GM19438 (cell line): ENCODE results near the gene TMEM178B.

Experiments used
- ATAC-seq: cut with Tn5 transposase; IDR thresholded peaks from one replicate; pipeline ENCODE4 v1.9.1; 2021; ENCODE audit warnings: low read depth; ENCODE audit not compliant: unreplicated experiment

The TMEM178B gene

DNA sequence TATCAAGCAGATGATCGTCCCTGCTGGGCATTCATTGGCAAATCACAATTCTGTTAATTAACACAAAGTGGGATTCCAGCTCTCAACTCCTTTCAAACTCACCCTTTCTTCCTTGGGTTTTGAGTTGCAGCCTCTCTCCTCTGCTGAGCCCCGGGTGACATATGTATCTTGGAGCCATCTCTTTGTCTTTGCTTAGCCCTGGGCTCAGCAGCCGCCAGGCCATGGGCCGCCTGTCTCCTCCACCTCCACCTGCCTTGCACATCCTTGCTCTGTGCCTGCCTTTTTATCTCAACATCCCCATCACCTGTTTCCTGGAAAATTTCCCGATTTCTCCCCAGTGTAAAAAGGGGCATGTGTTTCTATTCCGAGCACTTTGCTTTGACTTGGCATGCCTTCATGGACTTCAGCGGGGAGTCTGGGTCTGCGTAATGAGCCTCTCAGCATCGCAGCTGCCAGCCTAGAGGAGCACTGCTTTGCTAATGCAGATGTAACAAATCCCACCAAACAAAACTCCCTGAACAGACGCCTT, 336.0 kb downstream of the TMEM178B start:
- ATAC-seq, result no peak

DNA sequence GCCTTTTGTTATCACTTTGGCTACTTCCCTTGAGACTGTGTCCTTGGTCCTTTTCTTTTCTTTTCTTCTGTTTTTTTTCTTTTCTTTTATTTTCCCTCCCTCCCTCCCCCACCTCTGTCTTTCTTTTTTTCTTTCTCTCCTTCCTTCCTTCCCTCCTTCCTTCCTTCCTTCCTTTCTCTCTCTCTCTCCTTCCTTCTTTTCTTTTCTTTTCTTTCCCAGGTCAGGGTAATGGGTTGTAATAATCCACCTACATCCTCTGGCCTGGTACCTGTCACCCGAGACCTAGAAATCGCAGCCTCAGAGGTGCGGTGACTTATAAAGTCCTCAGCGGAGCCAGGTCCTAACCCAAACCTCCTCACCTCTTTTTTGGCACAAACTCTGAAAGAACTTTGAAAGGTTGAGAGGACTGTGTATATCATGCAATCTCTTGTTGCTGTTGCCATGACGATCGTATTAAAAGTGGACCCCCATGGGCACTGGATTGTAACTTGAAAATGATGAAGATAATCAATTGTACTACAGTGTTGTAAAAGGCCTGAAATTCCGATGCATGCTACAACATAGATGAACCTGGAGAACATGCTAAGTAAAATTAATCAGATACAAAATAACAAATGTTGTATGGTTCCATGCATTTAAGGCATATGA, 336.6 kb downstream of the TMEM178B start:
- no peak for ATAC-seq

DNA sequence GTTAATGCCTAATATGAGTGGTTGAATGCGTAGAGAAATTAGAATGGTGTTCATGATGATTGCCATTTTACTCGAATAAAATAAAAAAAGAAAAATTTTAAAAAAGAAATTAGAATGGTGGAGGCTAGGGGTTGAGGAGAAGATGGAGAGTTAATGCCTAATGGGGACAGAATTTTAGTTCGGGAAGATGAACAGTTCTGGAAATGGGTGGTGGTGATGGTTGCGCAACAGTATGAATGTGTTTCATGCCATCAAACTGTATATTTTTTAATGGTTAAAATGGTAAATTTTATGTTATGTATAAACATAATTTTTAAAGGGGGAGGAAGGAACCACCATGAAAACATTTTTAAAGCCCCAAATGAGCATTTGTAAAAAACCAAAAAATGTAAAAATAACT, 337.3 kb downstream of the TMEM178B start:
- ATAC-seq, result no peak

DNA sequence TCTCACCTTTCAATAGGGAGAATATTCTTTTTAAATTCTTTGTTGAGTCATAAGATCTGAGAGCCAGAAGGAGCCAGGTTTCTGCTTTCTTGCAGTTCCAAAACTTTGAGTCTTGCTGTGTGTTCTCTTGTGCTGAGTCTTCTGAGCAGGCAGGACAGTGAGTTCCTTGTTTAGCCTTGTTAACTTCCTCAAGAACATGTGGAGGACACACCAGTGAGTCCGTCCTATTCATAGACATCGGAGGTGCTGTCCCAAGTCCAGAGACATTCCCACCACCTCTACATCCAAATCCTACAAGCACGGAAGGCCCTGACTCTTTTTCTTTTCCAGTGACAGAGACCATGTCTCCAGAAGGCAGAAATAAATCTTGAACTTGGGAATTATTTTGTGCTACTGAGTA, 342.1 kb downstream of the TMEM178B start:
- no peak for ATAC-seq

DNA sequence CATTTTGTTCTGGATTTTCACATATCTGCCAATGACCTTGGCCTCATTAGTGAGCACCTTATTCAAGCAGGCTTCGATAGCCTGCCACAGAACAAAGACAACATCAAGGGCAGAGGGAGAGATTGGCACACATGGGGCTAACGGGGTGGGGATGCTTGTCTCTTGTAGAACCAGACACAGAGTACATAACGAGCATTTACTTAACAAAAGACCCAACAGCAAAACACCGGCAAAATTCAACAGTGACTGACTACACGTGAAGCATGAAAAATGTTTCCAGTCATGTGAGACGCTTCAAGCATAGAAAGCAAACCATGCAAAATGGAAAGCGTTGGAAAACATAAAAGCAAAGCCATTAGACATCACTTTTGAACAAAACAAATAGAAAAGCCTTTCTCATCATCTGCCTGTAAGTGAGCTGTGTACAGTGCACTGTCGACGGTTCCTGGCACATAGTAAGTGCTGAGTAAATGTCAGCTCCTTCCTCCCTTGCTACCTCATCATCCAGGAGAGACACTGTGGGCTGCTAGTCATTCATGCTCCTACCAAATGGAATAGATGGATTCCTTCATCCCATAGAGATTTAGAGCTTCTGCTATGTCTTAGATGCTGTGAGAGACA, 342.9 kb downstream of the TMEM178B start:
- no peak for ATAC-seq

DNA sequence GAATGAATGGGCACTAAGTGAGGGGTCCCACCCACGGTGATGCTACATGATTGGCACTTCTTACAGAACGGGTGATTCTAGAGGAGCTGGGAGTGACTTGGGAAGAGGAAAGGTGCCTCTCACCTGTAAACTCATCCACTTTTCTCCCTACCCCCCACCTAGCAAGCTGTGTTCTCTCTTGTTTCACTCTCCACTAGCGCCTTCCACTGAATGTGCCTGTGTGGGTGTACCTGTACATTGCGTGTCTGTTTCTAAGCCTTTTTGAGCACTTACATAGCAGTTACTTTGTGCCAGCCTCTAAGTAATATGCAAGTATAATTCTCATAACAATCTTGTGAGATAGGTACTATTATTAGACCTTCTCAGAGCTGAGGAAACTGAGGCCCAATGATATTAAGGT, 343.6 kb downstream of the TMEM178B start:
- ATAC-seq, result no peak

DNA sequence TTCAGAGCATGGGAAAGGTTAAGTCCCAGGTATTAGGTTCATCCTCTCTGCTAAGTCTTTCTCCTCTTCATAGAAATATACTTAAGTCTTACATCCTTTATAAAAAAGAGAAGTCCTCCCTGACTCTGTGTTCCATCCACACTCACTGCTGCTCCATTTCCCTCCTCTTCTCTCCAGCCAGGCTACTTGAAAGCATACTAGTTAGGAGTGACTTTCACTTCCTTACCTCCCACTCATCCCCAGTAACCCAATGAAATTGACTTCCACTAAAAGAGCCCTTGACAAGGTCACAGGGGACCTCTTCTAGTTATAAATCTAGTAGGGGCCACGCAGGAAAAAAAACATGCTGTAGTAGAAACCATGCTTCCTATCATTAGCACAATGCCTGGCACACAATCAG, 344.2 kb downstream of the TMEM178B start:
- ATAC-seq, result no peak

DNA sequence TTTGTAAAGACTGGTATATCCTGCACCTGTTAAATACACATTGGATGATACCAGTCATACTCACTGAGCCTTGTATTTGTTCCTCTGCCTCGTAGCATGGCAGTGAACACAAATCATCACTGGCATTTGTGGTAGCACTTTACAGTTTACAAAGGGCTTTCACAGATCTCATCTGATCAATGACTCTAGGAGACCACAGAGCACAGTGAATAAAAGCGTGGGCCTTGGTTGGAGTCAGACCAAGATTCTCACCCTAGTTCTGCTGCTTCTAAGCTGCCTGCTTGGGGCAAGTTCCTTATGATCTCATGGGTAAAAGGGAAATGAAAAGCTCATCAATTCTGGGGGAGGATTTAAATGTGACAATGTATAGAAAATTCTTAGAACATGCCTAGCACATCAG, 347.4 kb downstream of the TMEM178B start:
- ATAC-seq, result no peak

DNA sequence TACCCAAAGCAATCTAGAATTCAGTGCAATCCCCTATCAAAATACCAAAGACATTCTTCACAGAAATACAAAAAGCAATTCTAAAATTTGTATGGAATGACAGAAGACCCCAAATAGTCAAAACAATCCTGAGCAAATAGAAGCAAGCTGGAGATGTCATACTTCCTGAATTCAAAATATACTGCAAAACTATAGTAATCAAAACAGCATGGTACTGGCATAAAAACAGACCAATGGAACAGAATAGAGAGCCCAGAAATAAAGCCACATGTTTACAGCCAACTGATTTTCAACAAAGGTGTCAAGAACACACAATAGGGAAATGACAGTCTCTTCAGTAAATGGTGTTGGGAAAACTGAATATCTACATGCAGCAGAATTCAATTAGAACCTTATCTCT, 353.3 kb downstream of the TMEM178B start:
- ATAC-seq, result no peak

DNA sequence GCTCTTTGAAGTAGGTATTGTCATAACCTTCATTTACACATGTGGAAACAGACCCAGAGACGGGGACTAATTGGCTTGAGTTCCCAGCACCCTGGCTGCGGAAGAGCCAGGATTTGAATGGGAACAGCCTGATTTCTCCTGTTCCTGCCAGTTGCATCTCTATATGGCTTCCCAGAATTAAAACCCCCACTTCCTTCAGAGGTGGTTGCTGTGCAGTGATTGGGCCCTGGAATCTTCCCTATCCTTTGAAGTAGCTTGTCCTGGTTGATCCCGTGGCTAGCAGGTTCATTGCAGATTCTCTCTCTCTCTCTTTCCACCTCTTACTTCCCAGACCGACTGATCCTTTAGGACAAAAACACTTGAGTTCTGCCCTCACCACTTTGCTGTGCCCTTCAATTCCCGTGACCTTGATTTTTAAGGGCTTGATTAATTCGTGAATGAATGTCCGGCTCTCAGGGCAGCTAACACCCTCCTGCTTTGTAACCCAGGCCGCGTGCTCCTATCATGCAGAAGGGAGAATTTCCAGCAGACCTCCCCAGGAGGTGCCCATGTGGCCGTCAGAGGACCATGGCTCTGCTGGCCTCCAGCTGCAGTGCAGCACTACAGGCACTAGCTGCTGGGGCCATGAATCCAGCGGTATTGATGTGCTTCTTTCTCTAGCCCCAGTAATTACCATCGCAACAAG, 356.7 kb downstream of the TMEM178B start:
- ATAC-seq, result no peak

DNA sequence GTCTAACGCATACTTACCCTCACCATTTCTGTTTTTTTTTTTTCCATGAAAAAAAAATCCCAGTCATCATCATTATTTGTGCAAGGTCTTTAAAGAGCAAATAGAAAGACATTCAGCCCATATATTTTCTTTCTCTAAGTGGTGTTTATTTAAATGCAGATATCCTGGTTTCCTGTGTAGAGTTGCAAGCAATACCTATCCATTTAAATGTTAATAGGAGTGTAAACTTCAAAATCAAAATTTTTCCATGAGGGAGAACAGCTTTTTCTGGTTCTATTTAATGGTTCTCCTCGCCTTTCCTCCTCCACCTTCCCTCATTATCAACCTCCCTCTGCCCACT, 357.2 kb downstream of the TMEM178B start:
- no peak for ATAC-seq

DNA sequence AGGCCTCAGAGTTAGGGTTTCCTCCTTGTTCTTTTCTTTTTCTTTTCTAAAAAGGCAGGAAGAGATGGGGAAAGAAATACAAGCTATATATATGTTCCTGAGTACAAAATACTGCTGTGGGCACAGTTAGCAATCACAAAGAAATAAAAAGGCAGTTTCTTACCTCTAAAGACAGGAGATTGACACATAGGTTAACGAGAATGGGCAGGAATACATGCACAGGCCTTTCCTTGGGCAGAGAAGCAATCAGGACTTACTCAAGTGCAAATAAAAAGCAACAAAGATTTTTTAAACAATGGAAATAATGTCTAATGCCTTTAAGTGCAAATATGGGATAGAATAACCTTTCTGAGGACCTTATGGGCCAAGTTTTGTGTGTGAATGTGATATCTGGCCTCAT, 357.8 kb downstream of the TMEM178B start:
- no peak for ATAC-seq

DNA sequence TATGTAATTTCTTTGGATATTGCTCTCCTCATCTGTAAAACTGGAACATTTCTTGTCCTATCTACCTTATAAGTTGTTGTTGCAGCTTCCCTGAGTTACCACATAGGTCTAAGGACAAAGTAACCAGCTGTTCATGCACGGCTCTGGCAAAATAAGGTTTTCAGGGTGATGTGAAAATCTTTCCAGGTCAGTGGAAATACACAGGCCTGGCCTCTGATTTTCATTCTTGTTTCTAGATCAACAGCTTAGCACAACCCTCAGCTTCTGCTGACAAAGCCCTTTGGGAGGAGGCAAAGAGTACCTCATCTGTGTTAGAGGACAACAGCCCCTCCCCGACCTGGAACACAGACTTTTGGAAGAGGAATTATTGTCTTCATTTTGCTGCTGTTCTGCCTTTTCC, 359.8 kb downstream of the TMEM178B start:
- no peak for ATAC-seq

DNA sequence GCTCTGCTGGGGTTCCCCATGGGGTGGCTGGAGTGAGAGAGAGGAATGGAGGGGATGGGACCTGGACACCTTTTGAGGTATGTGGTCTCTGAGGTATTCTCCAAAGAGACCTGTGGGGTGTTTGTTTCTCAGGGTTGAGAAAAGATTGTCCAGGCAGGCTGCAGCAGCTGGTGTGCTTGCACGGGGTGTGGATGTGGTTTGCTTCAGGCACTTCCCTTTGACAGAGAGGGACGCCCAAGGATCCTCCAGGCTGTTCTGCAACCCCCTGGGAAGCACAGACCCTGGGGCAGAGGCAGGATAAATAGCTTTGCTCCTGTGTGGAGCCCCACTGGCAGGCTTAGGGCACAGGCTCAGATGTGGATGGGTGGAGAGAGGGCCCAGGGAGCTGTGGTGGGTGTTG, 362.3 kb downstream of the TMEM178B start:
- no peak for ATAC-seq

DNA sequence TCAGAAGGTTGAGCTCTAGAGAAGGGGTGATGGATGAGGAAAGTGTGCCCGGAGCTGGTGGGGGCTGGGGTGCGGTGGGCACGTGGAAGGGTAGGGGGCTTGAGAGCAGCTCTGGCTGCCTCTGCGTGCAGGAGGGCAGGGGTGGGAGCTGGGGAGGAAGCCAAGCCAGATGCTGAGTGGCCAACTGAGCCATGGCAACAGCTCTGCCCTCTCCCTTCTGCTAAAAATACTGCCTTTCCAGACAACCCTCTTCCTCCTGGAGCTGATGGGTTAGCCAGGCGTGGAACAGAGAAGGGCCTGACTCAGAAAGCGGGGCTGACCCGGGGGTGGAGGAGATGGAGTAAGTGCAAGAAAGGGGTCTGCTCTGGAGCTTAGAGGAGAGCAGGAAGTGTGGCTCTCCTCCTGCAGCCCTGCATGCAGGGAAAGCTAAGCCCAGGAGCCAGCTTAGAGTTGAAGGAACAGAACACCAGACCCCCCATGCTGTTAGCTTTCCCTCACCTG, 362.8 kb downstream of the TMEM178B start:
- no peak for ATAC-seq

DNA sequence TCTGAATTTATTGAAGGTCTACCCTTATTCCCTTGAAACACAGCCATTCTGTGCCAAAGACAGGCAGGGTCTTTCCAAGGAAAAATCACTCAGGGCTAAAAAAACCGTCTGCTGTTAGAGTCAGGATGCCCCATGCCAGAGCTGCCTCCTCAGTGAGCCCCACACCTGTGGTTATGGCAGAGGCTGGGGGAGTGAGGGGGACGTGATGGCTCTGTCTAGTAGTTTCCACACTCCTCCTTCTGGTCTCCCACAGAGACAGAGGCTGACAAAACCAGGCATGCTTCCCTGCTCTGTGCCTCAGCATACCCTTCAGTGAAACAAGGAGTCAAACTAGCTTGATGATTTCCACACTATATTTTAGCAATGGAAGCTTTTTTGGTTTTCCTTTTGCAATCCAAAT, 365.3 kb downstream of the TMEM178B start:
- ATAC-seq, result no peak

DNA sequence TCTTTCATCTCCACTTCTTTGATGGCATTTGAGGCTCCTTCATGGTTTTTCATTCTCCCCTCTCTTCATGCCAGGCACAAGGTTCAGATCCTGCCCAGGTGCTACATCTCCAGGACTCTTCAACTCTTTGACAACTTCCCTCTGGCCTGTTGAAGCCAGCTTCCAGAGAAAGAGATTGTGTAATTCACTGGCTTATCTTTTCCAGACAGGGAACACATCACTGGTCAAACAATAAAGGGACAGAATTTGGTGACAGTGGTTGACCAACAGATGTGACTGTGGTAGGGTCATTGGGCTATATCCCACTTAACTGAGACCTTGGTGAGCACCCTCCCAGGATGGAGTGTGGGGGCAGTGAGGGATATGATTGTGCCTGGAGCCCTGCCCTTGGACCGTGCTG, 365.9 kb downstream of the TMEM178B start:
- ATAC-seq, result no peak

DNA sequence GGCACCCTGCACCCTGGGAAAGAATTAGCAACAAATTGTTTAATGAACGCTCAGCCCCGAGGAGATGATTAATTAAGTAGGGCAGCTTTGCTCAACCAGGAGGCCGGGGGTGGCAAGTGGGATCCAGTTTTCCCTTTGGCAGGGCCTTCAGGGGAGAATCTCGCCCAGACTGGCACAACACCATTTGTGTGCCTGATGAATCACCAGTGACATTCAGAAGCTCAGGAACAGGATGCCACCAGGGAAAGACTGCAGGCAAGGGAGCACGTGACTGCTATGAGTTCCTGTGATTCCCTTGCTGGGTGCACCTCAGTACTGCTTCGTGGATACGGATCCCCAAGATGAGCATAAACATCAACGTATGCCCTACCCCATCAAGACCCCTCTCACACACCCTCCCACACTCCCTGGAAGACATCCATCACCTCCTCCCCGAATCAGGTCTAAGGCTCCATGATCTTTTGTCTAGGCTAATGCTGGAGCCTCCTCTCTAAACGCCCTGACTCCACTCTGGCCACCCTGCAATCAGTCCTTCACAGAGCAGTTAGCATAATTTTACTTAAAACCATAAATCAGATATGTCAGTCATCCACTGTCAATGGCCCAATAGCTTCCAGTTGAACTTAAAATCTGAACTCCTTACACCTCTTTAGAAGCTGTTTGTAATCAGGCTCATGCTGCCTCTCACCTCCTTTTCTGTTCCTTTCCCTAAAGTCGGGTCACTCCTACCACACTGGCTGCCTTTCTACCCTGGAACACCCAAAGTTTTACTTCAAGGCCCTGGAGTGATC, 368.2 kb downstream of the TMEM178B start:
- no peak for ATAC-seq

DNA sequence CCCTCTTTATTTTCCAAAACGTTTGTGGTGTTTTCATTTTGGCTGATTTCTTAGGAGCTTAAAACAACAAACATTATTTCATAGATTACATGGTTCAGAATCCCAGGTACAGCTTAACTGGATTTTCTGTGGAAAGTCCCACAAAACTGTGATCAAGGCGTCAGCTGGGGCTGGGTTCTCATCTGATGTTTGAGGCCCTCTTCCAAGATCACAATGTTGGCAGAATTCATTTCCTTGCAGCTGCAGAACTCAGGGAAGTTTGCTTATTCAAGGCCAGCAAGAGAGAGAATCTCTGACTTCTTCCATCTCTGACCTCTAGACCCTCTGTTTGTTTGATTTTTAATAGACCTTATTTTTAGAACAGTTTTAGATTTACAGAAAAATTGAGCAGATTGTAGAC, 368.9 kb downstream of the TMEM178B start:
- no peak for ATAC-seq

DNA sequence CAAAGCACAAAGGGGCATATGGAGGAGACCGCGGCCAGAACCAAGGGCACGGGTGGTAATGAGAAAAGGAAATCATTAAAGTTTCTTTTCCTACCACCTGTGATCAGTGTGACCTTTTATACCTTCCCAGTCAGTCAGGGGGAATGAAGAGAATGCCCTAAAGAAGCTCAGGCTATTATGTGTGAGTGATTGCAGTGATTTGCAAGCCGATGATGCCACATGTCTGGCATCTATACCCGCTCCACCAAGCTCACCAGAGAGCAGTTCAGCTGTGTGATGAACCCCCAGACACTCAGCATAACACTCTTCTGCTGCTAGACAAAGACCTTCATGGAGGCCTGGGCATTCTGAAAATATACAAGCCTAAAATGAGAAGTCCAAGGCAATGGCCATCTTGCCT, 371.1 kb downstream of the TMEM178B start:
- no peak for ATAC-seq

DNA sequence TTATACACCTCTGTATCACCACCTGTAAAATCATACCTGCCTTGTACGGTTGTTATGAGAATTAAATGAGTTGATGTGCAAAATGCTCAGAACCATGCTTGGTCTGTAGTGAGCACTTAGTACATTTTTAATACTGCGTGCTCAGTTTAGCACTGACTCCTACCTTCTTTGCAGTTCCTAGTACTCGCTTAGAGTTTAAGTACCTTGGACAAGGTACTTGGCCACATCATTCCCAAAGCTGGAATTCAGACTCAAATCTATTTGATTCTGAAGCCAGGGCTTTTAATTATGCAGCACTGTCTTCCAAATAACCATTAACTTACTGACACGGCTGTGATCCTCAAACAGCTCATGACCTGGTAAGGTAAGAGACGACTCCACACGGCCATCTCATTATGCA, 377.4 kb downstream of the TMEM178B start:
- ATAC-seq, result no peak
